ENCODE results near the gene MAN2C1. TPM values are rescaled to one million over a fixed set of nuclear protein-coding genes. Genes with fewer than 3 reads are reported as not detected.

The MAN2C1 gene
- total RNA-seq, 1 experiment from 2014 or later = 169 TPM

- POLR2A ChIA-PET (ENCODE audit: low non-redundant PET) = no interaction called here
- H3K4me3 ChIP-seq (ENCODE audit: low read depth, low read length, poor library complexity, severe bottlenecking) = no peak overlapping the region
- intact Hi-C loops (cut with micrococcal nuclease; ENCODE audit: unreplicated experiment) = no loop called here
- H3K27ac ChIP-seq (ENCODE audit: low read depth, low read length, poor library complexity, severe bottlenecking) = no peak overlapping the region
- H3K4me1 ChIP-seq (ENCODE audit: insufficient read depth, low read length, poor library complexity, severe bottlenecking) = no peaks in the 10 kb centered on the region
- BruUV-seq (replicated peaks) = no TSS peak
- CTCF ChIA-PET = no interaction called here
- DNase-seq (ENCODE audit: low spot score) = no peak
- no peak for TF ChIP-seq CTCF (conservative IDR thresholded peaks at IDR 0.05; ENCODE audit: low read depth, low read length)
- TF ChIP-seq EZH2 (IDR thresholded peaks at IDR 0.05; ENCODE audit: borderline replicate concordance, low read depth, low read length, poor library complexity, severe bottlenecking) = no peak
- no peaks in the 10 kb centered on the region for H3K9me3 ChIP-seq (ENCODE audit: low read depth, low read length, poor library complexity, severe bottlenecking)
- H3K27me3 ChIP-seq (replicated peaks; ENCODE audit: insufficient read depth, low read depth, low read length, poor library complexity) = no peaks in the 10 kb centered on the region
- H3K36me3 ChIP-seq (ENCODE audit: insufficient read depth, low read length, poor library complexity, severe bottlenecking) = peaks cover 89% of the 10 kb centered on the region
Observed at GRCh38 chr15:75407083-75407482, 38.7 kb upstream of the MAN2C1 start.

- H3K9me3 ChIP-seq (ENCODE audit: low read depth, low read length, poor library complexity, severe bottlenecking) = no peaks in the 10 kb centered on the region
- intact Hi-C loops (cut with micrococcal nuclease; ENCODE audit: unreplicated experiment) = no loop called here
- H3K4me3 ChIP-seq (ENCODE audit: low read depth, low read length, poor library complexity, severe bottlenecking) = no peak overlapping the region
- H3K4me1 ChIP-seq (ENCODE audit: insufficient read depth, low read length, poor library complexity, severe bottlenecking) = no peaks in the 10 kb centered on the region
- H3K36me3 ChIP-seq (ENCODE audit: insufficient read depth, low read length, poor library complexity, severe bottlenecking) = peaks cover 83% of the 10 kb centered on the region
- no peak for TF ChIP-seq EZH2 (IDR thresholded peaks at IDR 0.05; ENCODE audit: borderline replicate concordance, low read depth, low read length, poor library complexity, severe bottlenecking)
- TF ChIP-seq CTCF (conservative IDR thresholded peaks at IDR 0.05; ENCODE audit: low read depth, low read length) = no peak
- CTCF ChIA-PET = no interaction called here
- no TSS peak for BruUV-seq (replicated peaks)
- POLR2A ChIA-PET (ENCODE audit: low non-redundant PET) = no interaction called here
- no peak overlapping the region for H3K27ac ChIP-seq (ENCODE audit: low read depth, low read length, poor library complexity, severe bottlenecking)
- DNase-seq (ENCODE audit: low spot score) = no peak
- no peaks in the 10 kb centered on the region for H3K27me3 ChIP-seq (replicated peaks; ENCODE audit: insufficient read depth, low read depth, low read length, poor library complexity)
Observed at GRCh38 chr15:75403892-75404291, 35.5 kb upstream of the MAN2C1 start.

- H3K4me3 ChIP-seq (ENCODE audit: low read depth, low read length, poor library complexity, severe bottlenecking) = no peak overlapping the region
- H3K36me3 ChIP-seq (ENCODE audit: insufficient read depth, low read length, poor library complexity, severe bottlenecking) = peaks cover 87% of the 10 kb centered on the region
- no peaks in the 10 kb centered on the region for H3K27me3 ChIP-seq (replicated peaks; ENCODE audit: insufficient read depth, low read depth, low read length, poor library complexity)
- no TSS peak for BruUV-seq (replicated peaks)
- CTCF ChIA-PET = no interaction called here
- H3K27ac ChIP-seq (ENCODE audit: low read depth, low read length, poor library complexity, severe bottlenecking) = no peak overlapping the region
- intact Hi-C loops (cut with micrococcal nuclease; ENCODE audit: unreplicated experiment) = no loop called here
- no peak for TF ChIP-seq CTCF (conservative IDR thresholded peaks at IDR 0.05; ENCODE audit: low read depth, low read length)
- TF ChIP-seq EZH2 (IDR thresholded peaks at IDR 0.05; ENCODE audit: borderline replicate concordance, low read depth, low read length, poor library complexity, severe bottlenecking) = no peak
- DNase-seq (ENCODE audit: low spot score) = no peak
- no peaks in the 10 kb centered on the region for H3K9me3 ChIP-seq (ENCODE audit: low read depth, low read length, poor library complexity, severe bottlenecking)
- H3K4me1 ChIP-seq (ENCODE audit: insufficient read depth, low read length, poor library complexity, severe bottlenecking) = no peaks in the 10 kb centered on the region
- POLR2A ChIA-PET (ENCODE audit: low non-redundant PET) = no interaction called here
Observed at GRCh38 chr15:75397494-75397893, 29.1 kb upstream of the MAN2C1 start.
